PFSK-1 (cell line): ENCODE results near the gene GANAB.
A peak's percentile ranks its signal among the peaks of the same experiment; 100 is the strongest.

Experiments used
- FOXP2 ChIP-seq: optimal IDR thresholded peaks from 2 replicates; pipeline ENCODE3; 2011; ENCODE audit warnings: borderline replicate concordance, control low read depth, inconsistent platforms; ENCODE audit not compliant: insufficient read depth; ENCODE audit errors: extremely low read length, extremely low read depth
- POLR2AphosphoS5 ChIP-seq: IDR thresholded peaks from 2 replicates; pipeline ENCODE4 v1.6.1; 2012; ENCODE audit warnings: low read depth, mild to moderate bottlenecking, control low read depth, low read length, moderate library complexity
- REST ChIP-seq, 2 experiments: IDR thresholded peaks; 2 replicates each; pipeline versions ENCODE4 v1.6.1 to v1.8.0; 2011 to 2012; ENCODE audit warnings: low read depth in 2 of 2, low read length in 2 of 2, control low read depth in 1 of 2, inconsistent platforms in 1 of 2, mild to moderate bottlenecking in 1 of 2, moderate library complexity in 1 of 2; ENCODE audit not compliant: insufficient read depth in 1 of 2
- SIN3A ChIP-seq: IDR thresholded peaks from 2 replicates; pipeline ENCODE4 v1.6.1; 2012; ENCODE audit warnings: mild to moderate bottlenecking, low read length, moderate library complexity, borderline replicate concordance; ENCODE audit not compliant: insufficient read depth
- TAF1 ChIP-seq: IDR thresholded peaks from 2 replicates; pipeline ENCODE4 v1.6.1; 2012; ENCODE audit warnings: low read length, control low read depth, borderline replicate concordance; ENCODE audit not compliant: insufficient read depth

- peak; percentile 66; the same call in 1 of the 2 replicates for TF ChIP-seq POLR2AphosphoS5
- peak; percentile 62; the same call in 1 of the 2 replicates for TF ChIP-seq SIN3A
- TF ChIP-seq TAF1 = no peak
- TF ChIP-seq REST (IDR thresholded peaks at IDR 0.05; ENCODE audit: insufficient read depth in 1 of 2, low read depth in 2 of 2, low read length in 2 of 2) = no peak
- peak; percentile 36 for TF ChIP-seq FOXP2
Observed at GRCh38 chr11:62666259-62666926, 20.0 kb upstream of the GANAB start.
